Left cardiac atrium (tissue), 4 donors: ENCODE measurements around the gene SLC26A5. TPM values are rescaled to one million over a fixed set of nuclear protein-coding genes. Genes with fewer than 3 reads are reported as not detected.
A peak's percentile ranks its signal among the peaks of the same experiment; 100 is the strongest.
"Not testable (repeated sequence)": the region's sequence is repeated elsewhere in the genome, so short reads cannot be mapped to it uniquely, and the experiment has no call there.

Experiments used
- ATAC-seq, 2 donors: fragments of 200-7000 bp; cut with Tn5 transposase; one replicate each; pipeline ENCODE4 v1.9.1; 2020; ENCODE audit warnings: mild to moderate bottlenecking in 2 of 2, moderate library complexity in 2 of 2
- DNase-seq: peaks from one replicate; pipeline ENCODE4 v3.0.0-alpha.2; 2020
- intact Hi-C, 2 donors: fragments of 100-400 bp; cut with DNase I; formaldehyde crosslinking; loops; one replicate each; pipeline versions ENCODE4 v1.14.1 to v1.15.1; 2022 to 2023
- long read RNA-seq: library from polyadenylated mRNA; unstranded; transcript quantifications from one replicate; pipeline ENCODE4 v2.0.0, GENCODE V29; 2021
- total RNA-seq, 2 donors: library from RNA; stranded (reverse); fragmentation: NEBNext Ultra II Directional; extraction: Animal tissue kit (Norgen Biotek cat#: 25700); gene quantifications; one replicate each; pipeline ENCODE4 v1.2.1, GENCODE V29; 2021
- donor health status: DM: no; HTN: yes; CAD: no.
- donor health status: DM: no; HTN: yes; CAD: no; lungs with severe emphysema.
- donor health status: DM: yes; HTN: yes; CAD: no.
- donor health status: Dilated cardiomyopathy.

The SLC26A5 gene, protein sequence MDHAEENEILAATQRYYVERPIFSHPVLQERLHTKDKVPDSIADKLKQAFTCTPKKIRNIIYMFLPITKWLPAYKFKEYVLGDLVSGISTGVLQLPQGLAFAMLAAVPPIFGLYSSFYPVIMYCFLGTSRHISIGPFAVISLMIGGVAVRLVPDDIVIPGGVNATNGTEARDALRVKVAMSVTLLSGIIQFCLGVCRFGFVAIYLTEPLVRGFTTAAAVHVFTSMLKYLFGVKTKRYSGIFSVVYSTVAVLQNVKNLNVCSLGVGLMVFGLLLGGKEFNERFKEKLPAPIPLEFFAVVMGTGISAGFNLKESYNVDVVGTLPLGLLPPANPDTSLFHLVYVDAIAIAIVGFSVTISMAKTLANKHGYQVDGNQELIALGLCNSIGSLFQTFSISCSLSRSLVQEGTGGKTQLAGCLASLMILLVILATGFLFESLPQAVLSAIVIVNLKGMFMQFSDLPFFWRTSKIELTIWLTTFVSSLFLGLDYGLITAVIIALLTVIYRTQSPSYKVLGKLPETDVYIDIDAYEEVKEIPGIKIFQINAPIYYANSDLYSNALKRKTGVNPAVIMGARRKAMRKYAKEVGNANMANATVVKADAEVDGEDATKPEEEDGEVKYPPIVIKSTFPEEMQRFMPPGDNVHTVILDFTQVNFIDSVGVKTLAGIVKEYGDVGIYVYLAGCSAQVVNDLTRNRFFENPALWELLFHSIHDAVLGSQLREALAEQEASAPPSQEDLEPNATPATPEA
- total RNA-seq, result not detected
- long read RNA-seq, partial matches to known transcripts, result 0 of 2 reads
- long read RNA-seq, other reads (novel, unspliced or antisense), result 2 of 2 reads

DNA sequence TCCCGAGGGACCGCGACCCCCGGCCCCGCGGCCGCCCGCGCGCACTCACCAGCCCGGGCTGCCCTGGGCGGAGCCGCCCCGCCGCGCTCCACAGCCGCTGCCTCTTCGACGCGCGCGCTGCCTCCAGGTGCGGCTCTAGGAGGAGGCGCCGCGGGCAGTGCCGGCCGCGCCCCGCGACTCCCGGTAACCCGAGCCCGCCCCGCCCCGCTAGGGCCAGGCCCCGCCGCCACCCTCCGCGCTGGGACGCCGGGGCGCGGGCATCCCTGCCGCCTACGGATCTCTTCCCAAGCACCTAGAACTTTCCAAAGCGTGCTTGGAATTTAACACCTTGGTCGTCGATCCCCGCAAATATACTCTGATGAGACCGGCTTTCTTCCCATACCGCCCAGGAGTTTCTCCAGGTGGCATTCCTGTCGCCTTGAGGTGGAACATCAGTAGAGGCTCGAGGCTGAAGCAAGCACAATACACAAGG, at the start of gene SLC26A5:
TSS of gene SLC26A5 (minus strand) at position 159 of the 472 bp plus-strand sequence. CDS start 24,693 bp downstream, outside the sequence.
- ATAC-seq (peak; percentile 58 to 77), DNase-seq (no peak)
- intact Hi-C loops, result no loop called here

DNA sequence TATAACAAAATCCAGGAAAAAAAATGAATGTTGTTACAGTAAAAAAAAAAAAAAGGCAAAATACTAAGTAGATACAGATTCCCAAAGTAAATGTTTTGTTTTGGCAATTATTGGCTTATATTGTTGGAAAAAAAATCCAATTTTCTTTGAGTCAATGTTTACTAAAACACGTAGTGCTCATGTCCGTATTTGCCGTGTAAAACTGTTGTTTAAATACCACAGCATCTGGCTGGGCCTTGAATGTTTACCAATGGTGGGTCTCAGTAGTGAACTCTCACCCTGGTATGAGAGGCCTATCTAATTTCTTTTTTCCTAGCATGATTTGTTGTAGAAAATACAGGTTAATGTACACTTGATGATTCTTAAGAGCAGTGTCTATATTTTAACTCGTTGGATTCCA, 41.4 kb upstream of the SLC26A5 start:
- intact Hi-C loops, result no loop called here
- DNase-seq, result no peak
- no peak for ATAC-seq

DNA sequence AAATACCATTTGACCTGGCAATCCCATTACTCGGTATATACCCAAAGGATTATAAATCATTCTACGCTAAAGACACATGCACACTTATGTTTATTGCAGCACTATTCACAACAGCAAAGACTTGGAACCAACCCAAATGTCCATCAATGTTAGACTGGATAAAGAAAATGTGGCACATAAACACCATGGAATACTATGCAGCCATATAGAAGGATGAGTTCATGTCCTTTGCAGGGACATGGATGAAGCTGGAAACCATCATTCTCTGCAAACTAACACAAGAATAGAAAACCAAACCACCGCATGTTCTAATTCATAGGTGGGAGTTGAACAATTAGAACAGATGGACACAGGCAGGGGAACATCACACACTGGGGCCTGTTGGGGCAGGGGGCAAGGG, 40.9 kb upstream of the SLC26A5 start:
- intact Hi-C loops, DNase-seq, ATAC-seq: not testable (repeated sequence)

DNA sequence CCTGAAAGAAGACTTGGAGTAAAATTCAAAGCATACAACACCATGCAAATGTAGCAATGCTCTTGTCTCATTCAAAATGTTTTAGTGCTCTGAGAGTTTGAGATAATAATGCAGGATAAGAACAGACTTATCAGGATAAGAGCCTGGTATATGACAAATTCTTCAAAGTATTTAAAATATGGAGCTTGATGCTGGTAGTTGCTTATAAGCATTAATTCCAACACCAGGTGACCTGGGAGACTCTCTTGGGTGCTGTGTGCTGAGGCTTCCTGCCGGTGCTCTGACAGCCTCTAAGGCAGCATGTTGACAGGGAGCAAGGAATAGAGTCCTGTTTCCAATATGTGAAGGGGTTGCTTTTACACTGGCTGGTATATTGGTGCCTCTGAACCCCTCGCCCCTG, 34.8 kb upstream of the SLC26A5 start:
- intact Hi-C loops, result no loop called here
- DNase-seq (no peak), ATAC-seq (no peak)

DNA sequence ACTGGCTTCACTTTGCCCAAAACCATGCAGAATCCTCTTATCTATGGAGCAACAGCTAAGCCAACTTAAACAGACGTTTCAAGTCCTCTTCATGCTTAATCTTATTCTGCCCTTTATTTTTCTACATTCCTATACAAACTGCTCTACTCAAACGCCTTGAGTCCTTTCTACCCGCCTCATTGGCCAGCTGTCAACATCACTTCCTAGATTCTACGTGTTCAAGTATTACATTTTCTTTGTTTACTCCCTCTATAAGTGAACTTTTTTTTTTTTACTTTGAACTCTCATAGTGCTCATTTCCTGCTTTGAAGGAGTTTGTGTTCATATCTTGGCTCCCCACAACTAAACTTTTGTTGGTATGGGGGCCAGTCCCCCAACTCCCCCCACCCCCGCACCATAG, 28.9 kb upstream of the SLC26A5 start:
- intact Hi-C loops, result no loop called here
- DNase-seq (no peak), ATAC-seq (no peak)

DNA sequence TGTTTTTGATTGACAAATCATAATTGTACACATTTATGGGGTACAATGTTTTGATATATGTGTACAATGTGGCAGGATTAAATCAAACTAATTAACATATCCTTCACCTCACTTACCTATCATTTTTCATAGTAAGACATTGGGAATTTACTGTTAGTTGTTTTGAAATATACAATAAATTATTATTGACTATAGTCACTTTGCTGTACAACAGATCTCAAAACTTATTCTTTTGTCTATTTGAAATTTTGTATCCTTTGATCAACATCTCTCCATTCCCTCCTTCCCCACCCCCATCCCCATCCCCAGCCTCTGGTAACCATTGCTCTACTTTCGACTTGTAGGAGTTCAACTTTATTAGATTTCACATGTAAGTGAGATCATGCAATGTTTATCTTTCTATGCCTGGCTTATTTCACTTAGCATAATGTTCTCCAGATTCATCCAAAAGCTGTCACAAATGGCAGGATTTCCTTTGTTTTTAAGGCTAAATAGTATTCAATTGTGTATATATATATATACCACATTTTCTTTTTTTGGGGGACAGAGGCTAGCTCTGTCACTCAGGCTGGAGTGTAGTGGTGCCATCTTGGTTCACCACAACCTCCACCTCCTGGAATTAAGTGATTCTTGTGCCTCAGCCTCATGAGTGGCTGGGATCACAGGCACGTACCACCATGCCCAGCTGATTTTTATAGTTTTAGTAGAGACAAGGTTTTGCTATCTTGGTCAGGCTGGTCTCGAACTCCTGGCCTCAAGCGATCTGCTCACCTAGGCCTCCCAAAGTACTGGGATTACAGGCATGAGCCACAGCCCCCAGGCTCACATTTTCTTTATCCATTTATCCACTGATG, 23.3 kb upstream of the SLC26A5 start:
- ATAC-seq (no peak), DNase-seq (no peak)
- intact Hi-C loops, result no loop called here

DNA sequence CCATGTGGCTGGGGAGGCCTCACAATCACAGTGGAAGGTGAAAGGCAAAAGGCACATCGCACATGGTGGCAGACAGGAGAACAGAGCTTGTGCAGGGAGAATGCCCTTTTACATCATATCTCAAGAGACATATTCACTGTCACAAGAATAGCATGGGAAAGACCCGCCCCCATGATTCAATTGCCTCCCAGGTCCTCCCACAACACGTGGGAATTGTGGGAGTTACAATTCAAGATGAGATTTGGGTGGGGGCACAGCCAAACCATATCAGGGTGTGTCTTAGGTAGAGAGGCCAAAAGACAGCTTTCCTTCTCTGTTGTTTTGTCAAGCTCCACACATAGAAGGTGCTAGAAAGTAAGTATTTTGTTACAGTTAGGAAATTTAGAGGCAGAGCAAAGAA, 20.8 kb upstream of the SLC26A5 start:
- intact Hi-C loops, result no loop called here
- DNase-seq (no peak), ATAC-seq (no peak)

DNA sequence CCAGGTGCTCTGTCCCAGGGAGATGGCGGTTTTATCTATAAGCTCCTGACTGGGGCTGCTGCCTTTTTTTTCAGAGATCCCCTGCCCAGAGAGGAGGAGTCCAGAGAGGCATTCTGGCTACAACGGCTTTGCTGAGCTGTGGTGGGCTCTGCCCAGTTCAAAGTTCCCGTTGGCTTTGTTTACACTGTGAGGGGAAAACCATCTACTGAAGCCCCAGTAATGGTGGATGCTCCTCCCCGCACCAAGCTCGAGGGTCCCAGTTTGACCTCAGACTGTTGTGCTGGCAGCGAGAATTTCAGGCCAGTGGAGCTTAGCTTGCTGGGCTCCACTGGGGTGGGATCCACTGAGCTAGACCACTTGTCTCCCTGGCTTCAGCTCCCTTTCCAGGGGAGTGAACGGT, 16.4 kb upstream of the SLC26A5 start:
- no peak for DNase-seq
- intact Hi-C loops, result no loop called here
- ATAC-seq, result no peak

DNA sequence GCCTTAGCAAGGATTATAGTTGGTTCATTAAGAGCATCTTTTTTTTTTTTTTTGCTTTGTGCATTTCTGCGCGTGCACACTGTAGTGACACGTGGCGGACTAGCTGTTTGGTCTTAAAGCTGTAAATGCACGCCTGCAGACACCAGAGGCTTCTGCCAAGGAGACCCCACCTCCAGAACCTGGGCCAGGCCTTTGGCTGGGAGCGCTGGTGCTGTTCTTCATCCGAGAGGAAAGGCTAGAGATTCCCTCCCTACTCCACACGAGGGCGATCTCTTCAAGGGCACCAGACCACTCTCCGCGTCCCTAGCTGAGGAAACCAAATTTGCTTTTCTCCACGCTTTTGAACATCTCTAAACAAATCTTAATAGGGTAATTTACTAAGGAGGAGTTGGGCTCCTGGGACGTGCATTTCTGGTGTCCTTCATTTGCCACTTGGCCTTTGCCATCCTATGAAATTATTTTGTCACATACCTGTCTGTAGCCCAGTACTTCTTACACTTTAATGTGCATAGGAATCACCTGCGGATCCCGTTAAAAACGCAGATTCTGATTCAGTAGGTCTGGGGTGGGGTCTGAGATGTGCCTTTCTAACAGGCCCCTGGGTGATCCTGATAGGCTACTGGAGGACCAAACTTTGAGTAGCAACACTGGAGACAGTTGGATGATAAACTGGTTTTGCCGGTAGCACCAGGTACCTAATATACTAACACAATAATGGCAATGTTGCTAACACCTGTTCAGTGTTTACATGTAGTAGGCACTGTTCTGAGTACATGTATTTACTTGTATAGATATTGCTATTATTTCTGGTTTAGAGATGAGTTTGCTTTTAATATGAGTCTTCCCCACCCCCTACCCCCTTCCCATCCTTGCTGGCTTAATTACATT, 1.3 kb upstream of the SLC26A5 start:
- ATAC-seq, result peak; percentile 63 to 64
- DNase-seq, result no peak
- intact Hi-C loops, result no loop called here

DNA sequence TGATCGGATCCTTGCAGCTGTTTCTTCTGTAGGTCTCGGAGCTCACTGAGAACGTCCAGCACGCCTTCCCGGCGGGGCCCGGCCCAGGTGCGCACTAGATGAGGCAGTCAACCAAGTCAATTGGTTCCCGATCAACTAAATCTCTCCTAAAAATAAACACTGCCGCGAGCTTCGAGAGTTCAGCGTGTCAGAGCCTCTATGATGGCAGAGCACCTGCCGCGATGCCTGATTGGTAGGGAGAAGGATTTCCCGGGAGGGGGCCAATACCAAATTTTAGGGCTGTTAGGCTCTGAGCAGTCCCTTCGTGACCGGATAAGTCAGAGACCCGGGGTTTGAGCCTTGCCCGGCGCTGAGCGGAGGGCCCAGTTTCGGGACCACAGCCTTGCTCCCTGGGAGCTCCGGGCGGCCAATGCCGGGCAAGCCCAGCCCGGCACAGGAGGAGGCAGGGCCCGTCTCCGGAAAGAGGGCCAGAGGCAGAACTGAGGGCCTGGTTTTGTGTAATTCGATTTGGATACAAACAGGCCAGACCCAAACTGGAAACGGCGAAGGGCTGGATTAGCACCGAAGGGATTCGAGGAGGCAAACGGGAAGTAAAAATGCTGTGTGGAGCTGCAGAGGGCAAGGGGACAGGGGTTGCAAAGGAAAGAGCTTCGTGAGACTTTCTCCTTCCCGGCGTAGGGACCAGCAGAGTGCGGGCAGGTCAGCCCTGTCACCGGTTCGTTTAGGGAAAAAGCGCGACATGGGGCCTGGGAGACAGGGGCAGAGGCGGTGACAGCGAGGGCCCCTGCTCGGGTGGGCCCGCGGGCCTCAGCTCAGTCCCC, 569 bp downstream of the SLC26A5 start:
- DNase-seq, result no peak

DNA sequence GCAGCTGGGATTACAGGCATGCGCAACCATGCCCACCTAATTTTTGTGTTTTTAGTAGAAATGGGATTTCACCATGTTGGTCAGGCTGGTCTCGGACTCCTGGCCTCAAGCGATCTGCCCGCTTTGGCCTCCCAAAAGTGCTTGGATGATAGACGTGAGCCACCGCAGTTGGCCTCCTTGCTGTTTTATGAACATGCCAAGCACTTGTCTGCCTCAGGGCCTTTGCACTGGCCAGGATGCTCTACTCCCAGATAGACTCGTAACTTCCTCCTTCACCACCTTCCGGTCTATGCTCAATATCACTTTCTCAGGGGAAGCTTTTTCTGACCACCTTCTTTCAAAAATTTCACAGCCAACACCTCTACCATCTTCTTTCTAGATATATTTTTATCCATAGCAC, 6.3 kb downstream of the SLC26A5 start:
- no peak for ATAC-seq
- intact Hi-C loops, result no loop called here
- DNase-seq, result no peak

More for the DNA sequence above, 569 bp downstream of the SLC26A5 start:
- ATAC-seq, result peak; percentile 29 to 31
- intact Hi-C loops, result no loop called here

DNA sequence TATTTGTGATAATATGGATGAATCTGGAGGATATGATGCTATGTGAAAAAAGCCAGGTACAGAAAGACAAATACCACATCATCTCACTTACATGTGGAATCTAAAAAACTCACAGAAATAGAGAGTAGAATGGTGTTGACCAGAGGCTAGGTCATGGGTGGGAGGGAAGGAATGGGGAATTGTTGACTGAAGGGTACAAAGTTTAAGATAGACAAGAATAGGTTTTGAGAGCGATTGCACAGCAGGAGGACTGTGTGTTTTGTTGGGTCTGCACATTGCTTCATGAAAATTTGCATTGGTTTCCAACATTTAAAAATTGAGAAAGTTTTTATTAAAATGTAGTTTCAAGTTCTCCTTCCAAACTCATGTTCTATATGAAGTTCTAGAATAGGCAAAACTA, 8.4 kb downstream of the SLC26A5 start:
- intact Hi-C loops, result no loop called here
- ATAC-seq (no peak), DNase-seq (no peak)

DNA sequence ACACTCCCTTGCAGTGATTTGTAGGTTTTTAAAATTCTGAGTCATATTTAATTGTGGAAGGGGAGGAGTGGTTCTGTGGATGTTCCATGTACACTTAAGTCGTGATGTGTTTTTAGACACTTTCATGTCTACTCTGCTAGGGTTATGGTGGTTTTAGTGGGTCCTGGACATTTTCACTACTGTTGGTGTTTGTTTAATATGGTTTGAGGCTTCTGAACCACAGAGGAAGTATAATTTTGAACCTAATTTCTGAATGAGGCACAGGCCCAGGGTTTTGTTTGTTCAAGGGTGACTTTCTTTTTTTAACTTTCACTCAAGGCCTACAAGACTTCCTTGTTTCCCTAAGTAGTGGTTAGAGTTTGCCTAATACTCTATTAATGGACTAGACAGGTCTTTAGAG, 13.3 kb downstream of the SLC26A5 start:
- no peak for ATAC-seq
- DNase-seq, result no peak
- intact Hi-C loops, result no loop called here

DNA sequence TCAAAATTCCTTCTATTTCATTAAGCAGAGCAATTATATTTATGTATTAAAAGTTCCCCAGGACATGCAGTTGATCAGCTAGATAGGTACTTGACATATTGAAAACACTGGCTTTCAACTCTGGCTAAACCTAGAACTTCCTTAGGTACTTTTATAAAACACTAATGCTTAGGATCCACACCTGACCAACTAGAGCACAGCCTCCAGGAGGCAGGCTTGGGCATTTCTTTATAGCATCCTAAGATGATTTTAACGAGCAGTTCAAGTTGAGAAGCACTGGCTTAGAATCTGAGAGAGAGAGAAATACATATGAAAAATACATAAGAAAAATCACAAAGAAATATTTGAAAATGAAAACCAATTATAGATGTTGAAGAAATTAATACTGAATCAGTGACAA, 20.8 kb downstream of the SLC26A5 start:
- ATAC-seq (no peak), DNase-seq (no peak)

DNA sequence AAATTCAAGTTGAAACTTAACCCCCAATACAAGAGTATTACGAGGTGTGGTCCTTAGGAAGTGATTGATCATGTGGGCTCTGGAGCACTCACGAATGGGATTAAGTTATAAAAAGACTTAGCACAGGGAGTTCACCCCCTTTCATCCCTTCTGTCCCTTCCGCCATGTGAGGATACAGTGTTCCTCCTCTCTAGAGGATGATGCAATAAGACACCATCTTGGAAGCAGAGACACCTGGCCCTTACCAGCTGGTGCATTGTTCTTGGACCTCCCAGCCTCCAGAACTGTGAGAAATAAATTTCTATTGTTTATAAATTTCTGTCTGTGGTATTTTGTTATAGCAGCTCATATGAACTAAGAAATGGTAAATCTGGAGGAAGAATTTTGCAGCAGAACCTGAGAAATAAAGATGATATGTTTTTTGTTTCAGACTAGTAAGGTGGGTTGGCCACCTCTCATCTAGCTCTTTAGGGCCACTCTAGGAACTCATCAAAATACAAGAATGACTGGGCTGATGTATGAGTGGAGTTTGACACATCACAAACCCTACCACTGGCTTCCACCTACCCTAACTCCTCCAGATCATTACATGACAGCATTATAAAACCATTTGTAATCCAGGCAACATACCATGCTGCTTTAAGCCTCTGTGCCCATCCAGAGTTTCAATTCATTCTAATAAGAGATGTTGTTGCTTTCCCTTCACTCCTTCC, 22.4 kb downstream of the SLC26A5 start:
- DNase-seq (no peak), ATAC-seq (no peak)
- intact Hi-C loops, result no loop called here

More for the DNA sequence above, 20.8 kb downstream of the SLC26A5 start:
- intact Hi-C loops, result no loop called here

DNA sequence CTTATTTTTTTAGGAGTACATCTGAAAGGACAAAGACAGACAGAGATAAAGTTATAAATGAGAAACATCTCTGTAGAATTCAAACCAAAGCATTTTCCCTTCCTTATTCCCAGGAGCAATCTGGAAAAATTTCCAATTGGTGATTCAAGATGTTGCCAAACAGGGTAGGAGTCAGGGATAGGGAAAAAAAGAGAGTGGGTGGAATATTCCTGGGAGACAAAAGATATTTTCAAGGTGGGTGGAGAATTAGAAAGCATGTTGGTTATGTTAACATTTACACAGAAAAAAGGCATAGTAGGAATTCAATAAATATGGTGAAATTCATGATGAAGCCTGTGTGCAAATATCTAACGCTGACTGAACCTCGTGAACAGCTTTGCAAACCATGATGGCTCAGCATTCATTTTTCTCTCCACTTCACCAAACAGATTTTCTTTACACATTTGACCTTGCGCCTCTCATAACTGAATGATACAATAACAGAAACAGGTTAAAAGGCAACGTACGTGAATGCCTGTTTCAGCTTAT, 25.1 kb downstream of the SLC26A5 start:
- ATAC-seq (no peak), DNase-seq (no peak)
- intact Hi-C loops, result no loop called here

DNA sequence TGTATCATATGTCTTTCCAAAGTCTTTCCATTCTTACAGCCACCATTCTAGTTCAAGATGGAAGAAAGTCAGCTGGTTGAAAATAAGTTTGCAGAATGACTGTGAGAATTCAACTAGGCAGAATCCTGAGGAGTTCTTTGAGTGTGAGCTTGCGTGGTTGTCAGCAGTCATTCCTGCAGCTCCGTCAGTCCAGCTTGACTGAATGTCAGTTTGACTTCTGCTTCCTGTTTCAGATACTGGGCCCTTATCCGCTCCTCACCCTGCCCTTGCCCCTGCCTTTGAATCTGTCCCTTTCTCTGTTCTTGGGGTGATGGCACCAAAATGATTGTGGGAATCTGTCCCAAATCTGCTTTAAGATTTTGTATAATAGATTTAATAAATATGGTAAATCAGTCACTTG, 27.8 kb downstream of the SLC26A5 start:
- DNase-seq (no peak), ATAC-seq (no peak)
- intact Hi-C loops, result no loop called here
